Naive thymus-derived CD4-positive, alpha-beta T cell (primary cell): ENCODE measurements around the gene STAT6. TPM values are rescaled to one million over a fixed set of nuclear protein-coding genes. Genes with fewer than 3 reads are reported as not detected.

ENCODE experiments used
- ATAC-seq: fragments of 150-1000 bp; cut with Tn5 transposase; 2 replicates; pipeline ENCODE4 v1.10.0; 2021; ENCODE audit warnings: mild to moderate bottlenecking, moderate library complexity
- CTCF ChIA-PET: fragments of 350-600 bp; sonication (Branson Sonifier 250); formaldehyde crosslinking; loops from one replicate; lab custom pipeline; 2021; ENCODE audit warnings: antibody characterized with exemption; lab: Charles Lee
- POLR2A ChIA-PET: fragments of 350-600 bp; sonication (Branson Sonifier 250); formaldehyde crosslinking; loops from one replicate; lab custom pipeline; 2021; ENCODE audit warnings: antibody characterized with exemption, inconsistent platforms; lab: Charles Lee
- DNase-seq, 9 donors: peaks; one replicate each; pipeline versions ENCODE4 v3.0.0 to v3.0.0-alpha.2; 2020 to 2022; ENCODE audit warnings: mixed read lengths in 1 of 9
- H3K27ac ChIP-seq: one replicate; pipeline ENCODE4 v1.7.0; 2013; ENCODE audit warnings: mild to moderate bottlenecking, low read depth, low read length, moderate library complexity
- H3K27me3 ChIP-seq, 2 donors: one replicate each; pipeline ENCODE4 v1.7.0; 2013; ENCODE audit warnings: low read length in 2 of 2, mild to moderate bottlenecking in 2 of 2, moderate library complexity in 2 of 2; ENCODE audit not compliant: control insufficient read depth in 2 of 2, insufficient read depth in 2 of 2
- H3K36me3 ChIP-seq, 3 experiments: 1 replicate in 2 of 3; 2 replicates in 1 of 3; pipeline ENCODE4 v1.7.0; 2013; ENCODE audit warnings: low read length in 3 of 3, mild to moderate bottlenecking in 3 of 3, moderate library complexity in 1 of 3; ENCODE audit not compliant: insufficient read depth in 3 of 3, control insufficient read depth in 2 of 3
- H3K4me1 ChIP-seq, 2 donors: one replicate each; pipeline ENCODE4 v1.7.0; 2013; ENCODE audit warnings: low read length in 2 of 2, mild to moderate bottlenecking in 2 of 2, moderate library complexity in 1 of 2; ENCODE audit not compliant: control insufficient read depth in 2 of 2, insufficient read depth in 2 of 2
- H3K4me3 ChIP-seq: 2 replicates; pipeline ENCODE4 v1.7.0; 2013; ENCODE audit warnings: mild to moderate bottlenecking, low read length
- H3K9me3 ChIP-seq, 3 experiments: 1 replicate in 2 of 3; 2 replicates in 1 of 3; pipeline ENCODE4 v1.7.0; 2013; ENCODE audit warnings: low read length in 3 of 3; ENCODE audit not compliant: control insufficient read depth in 2 of 3
- H3K27ac Mint-ChIP-seq, 9 donors: one replicate each; pipeline ENCODE4 v1.8.0; 2020 to 2022; ENCODE audit warnings: mixed read lengths in 9 of 9, mild to moderate bottlenecking in 8 of 9, moderate library complexity in 5 of 9, inconsistent platforms in 2 of 9
- H3K27me3 Mint-ChIP-seq, 5 donors: one replicate each; pipeline ENCODE4 v1.8.0; 2021 to 2022; ENCODE audit warnings: mixed read lengths in 5 of 5, mild to moderate bottlenecking in 1 of 5
- H3K36me3 Mint-ChIP-seq, 5 donors: one replicate each; pipeline ENCODE4 v1.8.0; 2020 to 2022; ENCODE audit warnings: mixed read lengths in 5 of 5, mild to moderate bottlenecking in 3 of 5, inconsistent platforms in 1 of 5
- H3K4me1 Mint-ChIP-seq, 7 donors: one replicate each; pipeline ENCODE4 v1.8.0; 2020 to 2022; ENCODE audit warnings: mixed read lengths in 7 of 7, mild to moderate bottlenecking in 3 of 7, inconsistent platforms in 1 of 7
- H3K4me3 Mint-ChIP-seq, 10 donors: one replicate each; pipeline ENCODE4 v1.8.0; 2020 to 2022; ENCODE audit warnings: mild to moderate bottlenecking in 10 of 10, mixed read lengths in 10 of 10, moderate library complexity in 6 of 10, inconsistent platforms in 2 of 10
- H3K9me3 Mint-ChIP-seq, 11 donors: one replicate each; pipeline ENCODE4 v1.8.0; 2020 to 2022; ENCODE audit warnings: mixed read lengths in 11 of 11, mild to moderate bottlenecking in 4 of 11, inconsistent platforms in 1 of 11, moderate library complexity in 1 of 11
- intact Hi-C, 2 donors: fragments of 100-400 bp; cut with micrococcal nuclease; formaldehyde crosslinking; loops; one replicate each; pipeline ENCODE4 v1.15.1; 2023
- polyA plus RNA-seq, 2 donors: library from polyadenylated mRNA; unstranded; fragments of 300-500 nt; fragmentation: Illumina TruSeq; gene quantifications; one replicate each; pipeline ENCODE4 v1.2.3, GENCODE V29; 2021
- total RNA-seq, 6 experiments: library from RNA in 5 of 6; stranded (reverse) in 5 of 6; gene quantifications; 1 replicate in 5 of 6; 2 replicates in 1 of 6; pipeline ENCODE4 v1.2.3 and lab custom pipeline; 2021 to 2026

STAT6 gene
- total and polyA plus RNA-seq, 7 experiments from 2014 or later: 99.3 to 403 (median 231) TPM

- Histone ChIP-seq H3K36me3 (peaks cover 18 to 84% (median 30%) of the 10 kb centered on the region in 3 experiments), H3K27ac (peak overlapping the region; percentile 43), H3K27me3 (no peaks in the 10 kb centered on the region), H3K9me3 (no peaks in the 10 kb centered on the region), H3K4me1 (no peaks in the 10 kb centered on the region), H3K4me3 (no peak overlapping the region)
- H3K4me3 Mint-ChIP-seq: peak overlapping the region in 1 of 10 donors; percentile 52
- ChIA-PET POLR2A (interaction anchor here (0.6 to 17.1 kb wide), 3 partner anchors 3 to 31 kb away, joined by 3 to 401 read pairs (median 401); partner anchors contain the start of genes NAB2 and STAT6), CTCF (interaction anchor here (0.7 to 1.5 kb wide), 2 partner anchors 9 to 92 kb away, joined by 4 to 9 read pairs; partner anchors contain the start of gene STAT6)
- no peaks in the 10 kb centered on the region for H3K27me3 Mint-ChIP-seq
- H3K9me3 Mint-ChIP-seq: no peaks in the 10 kb centered on the region
- peaks cover 28 to 67% (median 40%) of the 10 kb centered on the region in 7 donors for H3K4me1 Mint-ChIP-seq
- H3K27ac Mint-ChIP-seq: peak overlapping the region in 8 of 9 donors; percentile 13 to 84 (median 72)
- DNase-seq (no peak), ATAC-seq (peak; percentile 31)
- H3K36me3 Mint-ChIP-seq: peaks cover 5 to 48% (median 12%) of the 10 kb centered on the region in 5 donors
- intact Hi-C loops: loop anchor here in 1 of 2 donors (1.0 kb wide), 1 partner anchor 9 kb away; the partner anchor contains the start of gene STAT6
Observed at GRCh38 chr12:57101892-57102695, 9.1 kb downstream of the STAT6 start.

- Histone ChIP-seq H3K36me3 (peaks cover 9 to 84% (median 16%) of the 10 kb centered on the region in 3 experiments), H3K27ac (peak overlapping the region; percentile 34)
- POLR2A ChIA-PET: interaction anchor here (1.4 to 17.1 kb wide), 5 partner anchors 5 to 29 kb away, joined by 5 to 401 read pairs (median 21); partner anchors contain the start of genes NAB2, NEMP1 and STAT6
Observed at GRCh38 chr12:57099766-57100165, 11.4 kb downstream of the STAT6 start.

GRCh38 chr12:57099047-57099714 lies 12.0 kb downstream of the STAT6 start:
- no peaks in the 10 kb centered on the region for H3K27me3 ChIP-seq
- H3K4me3 ChIP-seq: no peak overlapping the region
- intact Hi-C loops: no loop called here
- Mint-ChIP-seq H3K4me1 (peaks cover 18 to 54% (median 39%) of the 10 kb centered on the region in 7 donors), H3K4me3 (peak overlapping the region in 1 of 10 donors; percentile 42), H3K36me3 (peaks cover 0 to 43% (median 4%) of the 10 kb centered on the region in 5 donors), H3K9me3 (no peaks in the 10 kb centered on the region), H3K27me3 (no peaks in the 10 kb centered on the region), H3K27ac (peak overlapping the region; percentile 42 to 83 (median 80))
- ATAC-seq (no peak), DNase-seq (no peak)
- no peaks in the 10 kb centered on the region for H3K9me3 ChIP-seq
- peaks cover 9 to 84% (median 10%) of the 10 kb centered on the region in 3 experiments for H3K36me3 ChIP-seq
- H3K27ac ChIP-seq: peak overlapping the region; percentile 34
- ChIA-PET POLR2A (interaction anchor here (1.4 to 17.1 kb wide), 5 partner anchors 5 to 29 kb away, joined by 5 to 401 read pairs (median 21); partner anchors contain the start of genes NAB2, NEMP1 and STAT6), CTCF (interaction anchor here (0.6 to 4.1 kb wide), 6 partner anchors 12 to 204 kb away, joined by 3 to 20 read pairs (median 3); partner anchors contain the start of gene STAT6)
- H3K4me1 ChIP-seq: peaks cover 0 to 1% of the 10 kb centered on the region in 2 donors

More at GRCh38 chr12:57099766-57100165, 11.4 kb downstream of the STAT6 start:
- Histone ChIP-seq H3K4me1 (no peaks in the 10 kb centered on the region), H3K4me3 (no peak overlapping the region), H3K9me3 (no peaks in the 10 kb centered on the region), H3K27me3 (no peaks in the 10 kb centered on the region)
- H3K27ac Mint-ChIP-seq: peak overlapping the region in 8 of 9 donors; percentile 62 to 89 (median 80)
- no peaks in the 10 kb centered on the region for H3K9me3 Mint-ChIP-seq
- peaks cover 18 to 59% (median 38%) of the 10 kb centered on the region in 7 donors for H3K4me1 Mint-ChIP-seq
- intact Hi-C loops: no loop called here
- no peak for DNase-seq
- H3K36me3 Mint-ChIP-seq: peaks cover 0 to 44% (median 4%) of the 10 kb centered on the region in 5 donors
- no peak for ATAC-seq
- CTCF ChIA-PET: interaction anchor here (0.6 to 1.2 kb wide), 5 partner anchors 12 to 114 kb away, joined by 3 to 4 read pairs (median 3); no protein-coding TSS in a partner anchor
- H3K27me3 Mint-ChIP-seq: no peaks in the 10 kb centered on the region
- peak overlapping the region in 1 of 10 donors; percentile 42 for H3K4me3 Mint-ChIP-seq

GRCh38 chr12:57098546-57098945 lies 12.6 kb downstream of the STAT6 start:
- no peak for DNase-seq
- H3K27ac ChIP-seq: peak overlapping the region; percentile 15
- Mint-ChIP-seq H3K9me3 (no peaks in the 10 kb centered on the region), H3K27ac (peak overlapping the region in 7 of 9 donors; percentile 43 to 83 (median 78)), H3K36me3 (peaks cover 0 to 38% (median 0%) of the 10 kb centered on the region in 5 donors), H3K4me3 (no peak overlapping the region), H3K4me1 (peaks cover 18 to 55% (median 39%) of the 10 kb centered on the region in 7 donors), H3K27me3 (no peaks in the 10 kb centered on the region)
- no peaks in the 10 kb centered on the region for H3K27me3 ChIP-seq
- H3K36me3 ChIP-seq: peaks cover 6 to 78% (median 9%) of the 10 kb centered on the region in 3 experiments
- no peak overlapping the region for H3K4me3 ChIP-seq
- CTCF ChIA-PET: interaction anchor here (0.6 to 4.1 kb wide), 3 partner anchors 13 to 120 kb away, joined by 4 to 20 read pairs (median 17); partner anchors contain the start of gene STAT6
- POLR2A ChIA-PET: interaction anchor here (1.4 to 17.1 kb wide), 6 partner anchors 4 to 28 kb away, joined by 4 to 401 read pairs (median 15); partner anchors contain the start of genes NAB2, NEMP1 and STAT6
- H3K9me3 ChIP-seq: no peaks in the 10 kb centered on the region
- no peak for ATAC-seq
- H3K4me1 ChIP-seq: peaks cover 3 to 8% of the 10 kb centered on the region in 2 donors
- intact Hi-C loops: no loop called here

DNA sequence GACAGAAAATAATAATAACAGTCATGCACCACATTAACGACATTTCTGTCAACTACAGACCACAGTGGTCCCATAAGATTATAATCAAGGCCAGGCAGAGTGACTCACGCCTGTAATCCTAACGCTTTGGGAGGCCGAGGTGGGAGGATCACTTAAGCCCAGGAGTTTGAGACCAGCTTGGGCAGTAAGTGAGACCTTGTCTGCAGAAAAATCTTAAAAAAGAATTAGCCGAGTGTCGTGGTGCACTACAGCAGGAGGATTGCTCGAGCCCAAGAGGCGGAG lies 13.7 kb downstream of the STAT6 start:
- CTCF ChIA-PET: interaction anchor here (3.3 to 4.1 kb wide), 2 partner anchors 14 to 29 kb away, joined by 17 to 20 read pairs; partner anchors contain the start of gene STAT6
- H3K36me3 Mint-ChIP-seq: peaks cover 0 to 38% (median 0%) of the 10 kb centered on the region in 5 donors

More for the DNA sequence above, 13.7 kb downstream of the STAT6 start:
- DNase-seq (no peak), ATAC-seq (no peak)
- Mint-ChIP-seq H3K4me1 (peaks cover 28 to 60% (median 46%) of the 10 kb centered on the region in 7 donors), H3K27me3 (no peaks in the 10 kb centered on the region), H3K9me3 (no peaks in the 10 kb centered on the region), H3K4me3 (no peak overlapping the region), H3K27ac (peak overlapping the region in 3 of 9 donors; percentile 61 to 77 (median 66))
- Histone ChIP-seq H3K9me3 (no peaks in the 10 kb centered on the region), H3K27ac (peak overlapping the region; percentile 36), H3K4me3 (no peak overlapping the region), H3K27me3 (no peaks in the 10 kb centered on the region), H3K4me1 (peaks cover 7 to 18% of the 10 kb centered on the region in 2 donors), H3K36me3 (peaks cover 6 to 76% (median 9%) of the 10 kb centered on the region in 3 experiments)
- intact Hi-C loops: no loop called here
- POLR2A ChIA-PET: interaction anchor here (0.6 to 17.1 kb wide), 6 partner anchors 3 to 421 kb away, joined by 3 to 401 read pairs (median 18); partner anchors contain the start of genes NAB2, NEMP1 and STAT6
